IMR-90 (cell line): ENCODE data around the gene IFI35. TPM values are rescaled to one million over a fixed set of nuclear protein-coding genes. Genes with fewer than 3 reads are reported as not detected.

Experiments
- ATAC-seq: fragments of 200-7000 bp; cut with Tn5 transposase; 2 replicates; pipeline ENCODE4 v1.9.1; 2020; ENCODE audit warnings: low read depth, mild to moderate bottlenecking, moderate library complexity
- BruUV-seq: library from RNA; stranded (reverse); fragments of 400-500 nt; replicated peaks from 2 replicates; lab custom pipeline; 2021; lab: Mats Ljungman, UMichigan
- CTCF ChIA-PET: fragments of 300-600 bp; formaldehyde crosslinking; extraction: SDS; loops from one replicate; lab custom pipeline; 2021; ENCODE audit warnings: antibody characterized with exemption; lab: Yijun Ruan, JAX
- POLR2A ChIA-PET: fragments of 300-600 bp; sonication (Branson Sonifier 250); formaldehyde crosslinking; loops from one replicate; lab custom pipeline; 2022; ENCODE audit warnings: antibody characterized with exemption; ENCODE audit not compliant: unreplicated experiment; lab: Charles Lee
- DNase-seq: peaks from one replicate; pipeline ENCODE4 v3.0.0; 2013
- H2AFZ ChIP-seq: replicated peaks from 2 replicates; pipeline ENCODE3; 2013; ENCODE audit warnings: low read length, mild to moderate bottlenecking; ENCODE audit not compliant: poor library complexity
- H2AK5ac ChIP-seq: 2 replicates; pipeline ENCODE4 v1.6.1; 2013; ENCODE audit warnings: low read depth, low read length, inconsistent platforms
- H2AK9ac ChIP-seq: replicated peaks from 2 replicates; pipeline ENCODE3; 2013; ENCODE audit warnings: mild to moderate bottlenecking, low read depth, low read length, moderate library complexity; ENCODE audit not compliant: poor library complexity
- H2BK120ac ChIP-seq: 2 replicates; pipeline ENCODE4 v1.6.1; 2013; ENCODE audit warnings: low read depth, low read length, inconsistent platforms
- H2BK15ac ChIP-seq: 3 replicates; pipeline ENCODE4 v1.6.1; 2013; ENCODE audit warnings: low read depth, low read length, inconsistent platforms
- H2BK20ac ChIP-seq: 2 replicates; pipeline ENCODE4 v1.6.1; 2013; ENCODE audit warnings: low read depth, mild to moderate bottlenecking, inconsistent platforms, low read length, moderate library complexity
- H2BK5ac ChIP-seq: 2 replicates; pipeline ENCODE4 v1.6.1; 2013; ENCODE audit warnings: mild to moderate bottlenecking, low read depth, low read length, inconsistent platforms; ENCODE audit not compliant: poor library complexity, severe bottlenecking
- H3K14ac ChIP-seq: replicated peaks from 2 replicates; pipeline ENCODE4 v1.6.1; 2013; ENCODE audit warnings: low read depth, low read length, inconsistent platforms
- H3K18ac ChIP-seq: 2 replicates; pipeline ENCODE4 v1.6.1; 2013; ENCODE audit warnings: low read depth, low read length, control low read depth
- H3K23ac ChIP-seq: 2 replicates; pipeline ENCODE4 v1.6.1; 2013; ENCODE audit warnings: low read depth, low read length, inconsistent platforms
- H3K27ac ChIP-seq: 2 replicates; pipeline ENCODE4 v1.5.1; 2013; ENCODE audit warnings: mild to moderate bottlenecking, control low read depth, low read length; ENCODE audit not compliant: insufficient read depth
- H3K27me3 ChIP-seq: 2 replicates; pipeline ENCODE4 v1.6.1; 2013; ENCODE audit warnings: low read length; ENCODE audit not compliant: control insufficient read depth, insufficient read depth
- H3K36me3 ChIP-seq: 2 replicates; pipeline ENCODE4 v1.6.1; 2013; ENCODE audit warnings: low read length, mixed read lengths; ENCODE audit not compliant: control insufficient read depth, insufficient read depth
- H3K4ac ChIP-seq: 2 replicates; pipeline ENCODE4 v1.6.1; 2013; ENCODE audit warnings: low read depth, low read length, inconsistent platforms
- H3K4me1 ChIP-seq: 2 replicates; pipeline ENCODE4 v1.6.1; 2013; ENCODE audit warnings: low read length, mixed read lengths; ENCODE audit not compliant: control insufficient read depth, insufficient read depth
- H3K4me2 ChIP-seq: 2 replicates; pipeline ENCODE4 v1.6.1; 2013; ENCODE audit warnings: low read depth, mild to moderate bottlenecking, control low read depth, low read length, moderate library complexity
- H3K4me3 ChIP-seq: 2 replicates; pipeline ENCODE4 v1.5.1; 2013; ENCODE audit warnings: low read depth, mild to moderate bottlenecking, control low read depth, low read length, moderate library complexity; ENCODE audit not compliant: insufficient read depth
- H3K56ac ChIP-seq: 2 replicates; pipeline ENCODE4 v1.6.1; 2013; ENCODE audit warnings: low read length, inconsistent platforms; ENCODE audit not compliant: insufficient read depth; ENCODE audit errors: extremely low read depth
- H3K79me1 ChIP-seq, 2 experiments: 2 replicates each; pipeline ENCODE4 v1.6.1; 2013; ENCODE audit warnings: low read length in 2 of 2, inconsistent platforms in 1 of 2, low read depth in 1 of 2
- H3K9ac ChIP-seq: 2 replicates; pipeline ENCODE4 v1.6.1; 2013; ENCODE audit warnings: low read depth, low read length, control low read depth
- H3K9me1 ChIP-seq: 2 replicates; pipeline ENCODE4 v1.6.1; 2013; ENCODE audit warnings: low read length, inconsistent platforms; ENCODE audit not compliant: insufficient read depth
- H3K9me3 ChIP-seq: 2 replicates; pipeline ENCODE4 v1.6.1; 2013; ENCODE audit warnings: low read length; ENCODE audit not compliant: control insufficient read depth, insufficient read depth
- H4K20me1 ChIP-seq: 2 replicates; pipeline ENCODE4 v1.6.1; 2013; ENCODE audit warnings: low read length, inconsistent platforms; ENCODE audit not compliant: insufficient read depth
- H4K5ac ChIP-seq: 2 replicates; pipeline ENCODE4 v1.6.1; 2013; ENCODE audit warnings: mild to moderate bottlenecking, low read depth, low read length, control low read depth
- H4K8ac ChIP-seq, 2 experiments: 2 replicates each; pipeline ENCODE4 v1.6.1; 2013; ENCODE audit warnings: low read depth in 2 of 2, low read length in 2 of 2, control low read depth in 1 of 2, inconsistent platforms in 1 of 2
- H4K91ac ChIP-seq: 2 replicates; pipeline ENCODE4 v1.6.1; 2013; ENCODE audit warnings: low read depth, low read length, inconsistent platforms; ENCODE audit not compliant: insufficient read depth
- BHLHE40 ChIP-seq: fragments of 150-350 bp; IDR thresholded peaks from 2 replicates; pipeline ENCODE4 v1.6.1; 2016; ENCODE audit warnings: mild to moderate bottlenecking, low read depth, low read length
- CEBPB ChIP-seq: IDR thresholded peaks from 2 replicates; pipeline ENCODE4 v1.6.1; 2012; ENCODE audit warnings: low read depth, low read length, improper control_type of control experiment
- CHD1 ChIP-seq: IDR thresholded peaks from 2 replicates; pipeline ENCODE4 v1.6.1; 2012; ENCODE audit warnings: low read depth, low read length, improper control_type of control experiment
- FOS ChIP-seq: fragments of 150-350 bp; IDR thresholded peaks from 2 replicates; pipeline ENCODE4 v1.6.1; 2016; ENCODE audit warnings: low read depth, low read length
- MAFK ChIP-seq: IDR thresholded peaks from 2 replicates; pipeline ENCODE4 v1.6.1; 2012; ENCODE audit warnings: low read depth, low read length, improper control_type of control experiment
- MAZ ChIP-seq: IDR thresholded peaks from 2 replicates; pipeline ENCODE4 v1.6.1; 2012; ENCODE audit warnings: low read depth, mild to moderate bottlenecking, low read length, improper control_type of control experiment, moderate library complexity, borderline replicate concordance
- MXI1 ChIP-seq: IDR thresholded peaks from 2 replicates; pipeline ENCODE4 v1.6.1; 2012; ENCODE audit warnings: low read depth, mild to moderate bottlenecking, low read length, moderate library complexity, borderline replicate concordance
- NFE2L2 ChIP-seq: fragments of 150-350 bp; IDR thresholded peaks from 2 replicates; pipeline ENCODE4 v1.6.1; 2016; ENCODE audit warnings: low read depth, mild to moderate bottlenecking, low read length
- POLR2A ChIP-seq: IDR thresholded peaks from 2 replicates; pipeline ENCODE4 v1.6.1; 2012; ENCODE audit warnings: mild to moderate bottlenecking, low read depth, low read length
- RAD21 ChIP-seq: IDR thresholded peaks from 2 replicates; pipeline ENCODE4 v1.6.1; 2012; ENCODE audit warnings: low read length, improper control_type of control experiment
- RCOR1 ChIP-seq: IDR thresholded peaks from 2 replicates; pipeline ENCODE4 v1.6.1; 2012; ENCODE audit warnings: mild to moderate bottlenecking, low read length, improper control_type of control experiment; ENCODE audit not compliant: insufficient replicate concordance
- RFX5 ChIP-seq: IDR thresholded peaks from 2 replicates; pipeline ENCODE4 v1.8.0; 2012; ENCODE audit warnings: low read depth, mild to moderate bottlenecking, low read length, moderate library complexity
- SMC3 ChIP-seq: fragments of 150-350 bp; IDR thresholded peaks from 2 replicates; pipeline ENCODE4 v1.6.1; 2016; ENCODE audit warnings: low read depth, mild to moderate bottlenecking, antibody characterized with exemption, low read length, moderate library complexity
- WGBS, 2 experiments: methylation state at CpG; one replicate each; pipeline versions ENCODE4 v1.1.5 to v1.1.7; 2013; ENCODE audit warnings: missing lambda C conversion rate in 2 of 2; ENCODE audit not compliant: insufficient read length in 1 of 2; ENCODE audit errors: extremely low coverage in 2 of 2; 5-methylcytosine and 5-hydroxymethylcytosine counted together
- dilution Hi-C: fragments of 300-500 bp; cut with HindIII; formaldehyde crosslinking; loops from one replicate; pipeline ENCODE4 v1.14.3; 2018; ENCODE audit warnings: low sequenced_read_pairs; ENCODE audit not compliant: unreplicated experiment
- in situ Hi-C: fragments of 300-500 bp; cut with MboI; formaldehyde crosslinking; loops from 3 replicates; pipeline ENCODE4 v1.14.3; 2019; ENCODE audit warnings: low sequenced_read_pairs, inconsistent platforms, mixed read lengths
- intact Hi-C: fragments of 100-400 bp; cut with micrococcal nuclease; formaldehyde crosslinking; loops from 2 replicates; pipeline ENCODE4 v1.10.0; 2022
- polyA plus RNA-seq, 3 experiments: library from polyadenylated mRNA; depleted of rRNA; stranded (reverse); fragments of >200 nt; gene quantifications; 2 replicates each; pipeline ENCODE4 v1.2.3, GENCODE V29; 2012; ENCODE audit warnings: low replicate concordance in 1 of 3
- total RNA-seq: library from RNA; depleted of rRNA; stranded (reverse); fragments of >200 nt; gene quantifications from 2 replicates; pipeline ENCODE4 v1.2.3, GENCODE V29; 2012
- TF ChIP-seq, protein P1 (sequence below): fragments of 150-350 bp; IDR thresholded peaks from 2 replicates; pipeline ENCODE4 v1.6.1; 2016; ENCODE audit warnings: low read depth, mild to moderate bottlenecking, low read length, moderate library complexity, borderline replicate concordance
- TF ChIP-seq, protein P2 (sequence below): fragments of 150-350 bp; IDR thresholded peaks from 2 replicates; pipeline ENCODE4 v1.6.1; 2017; ENCODE audit warnings: mild to moderate bottlenecking, antibody characterized with exemption, low read length, low read depth

IFI35 gene
- total and polyA plus RNA-seq, 2 of the 4 experiments (the other 2 are of a cell fraction): 15.8 to 17.0 TPM

DNA sequence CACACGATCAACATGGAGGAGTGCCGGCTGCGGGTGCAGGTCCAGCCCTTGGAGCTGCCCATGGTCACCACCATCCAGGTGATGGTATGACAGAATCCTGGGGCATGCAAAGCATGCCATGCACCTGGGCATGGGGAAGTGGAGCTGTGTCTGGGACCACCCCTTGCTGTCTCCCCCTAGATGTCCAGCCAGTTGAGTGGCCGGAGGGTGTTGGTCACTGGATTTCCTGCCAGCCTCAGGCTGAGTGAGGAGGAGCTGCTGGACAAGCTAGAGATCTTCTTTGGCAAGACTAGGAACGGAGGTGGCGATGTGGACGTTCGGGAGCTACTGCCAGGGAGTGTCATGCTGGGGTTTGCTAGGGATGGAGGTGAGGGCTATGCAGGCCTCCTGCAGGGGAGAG is 6.7 kb downstream of the IFI35 start (continued):
- TF ChIP-seq MAZ (no peak), SMC3 (no peak), FOS (no peak)

DNA sequence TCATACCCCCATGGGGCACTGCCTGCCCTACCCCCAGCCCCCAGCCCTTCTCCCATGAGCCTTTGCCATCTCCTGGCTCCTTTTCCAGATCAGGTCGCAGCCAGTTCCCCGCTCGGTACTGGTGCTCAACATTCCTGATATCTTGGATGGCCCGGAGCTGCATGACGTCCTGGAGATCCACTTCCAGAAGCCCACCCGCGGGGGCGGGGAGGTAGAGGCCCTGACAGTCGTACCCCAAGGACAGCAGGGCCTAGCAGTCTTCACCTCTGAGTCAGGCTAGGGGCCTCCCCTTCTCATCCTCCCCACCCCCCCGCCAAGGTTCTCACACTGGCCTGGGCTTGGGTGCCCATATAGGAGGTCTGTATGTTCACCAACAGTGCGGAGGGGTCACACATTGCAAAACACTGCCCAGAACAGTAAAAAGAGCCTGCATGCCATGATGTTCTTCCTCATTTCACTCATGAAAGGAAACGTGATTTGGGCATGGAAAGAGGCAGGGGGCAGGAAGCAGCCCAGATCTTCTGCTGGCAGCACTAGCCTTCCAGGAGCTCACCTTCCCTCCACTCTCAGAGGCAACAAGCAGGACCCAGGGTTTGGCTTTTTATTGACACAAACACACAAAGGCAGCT is 7.5 kb downstream of the IFI35 start:
- Histone ChIP-seq H3K27ac (no peak overlapping the region), H3K4me2 (no peak overlapping the region), H3K9me1 (peaks cover 19% of the 10 kb centered on the region), H3K4ac (no peak overlapping the region), H4K91ac (no peak overlapping the region), H2BK120ac (no peak overlapping the region), H2AK9ac (peak overlapping the region; percentile 19), H2AFZ (no peak overlapping the region), H3K18ac (no peak overlapping the region), H3K4me1 (no peaks in the 10 kb centered on the region), H4K20me1 (peaks cover 25% of the 10 kb centered on the region; the same call in 1 of the 2 replicates), H3K36me3 (peaks cover 52% of the 10 kb centered on the region), H3K14ac (no peak overlapping the region), H2BK20ac (no peak overlapping the region), H4K5ac (no peak overlapping the region), H2BK5ac (no peak overlapping the region), H2BK15ac (no peak overlapping the region), H3K4me3 (no peak overlapping the region), H3K27me3 (no peaks in the 10 kb centered on the region), H3K79me1 (peaks cover 6 to 38% of the 10 kb centered on the region in 2 experiments; a peak in 2 of 4 replicates), H2AK5ac (no peak overlapping the region), H3K9ac (no peak overlapping the region), H3K9me3 (no peaks in the 10 kb centered on the region), H3K56ac (no peak overlapping the region), H4K8ac (no peak overlapping the region), H3K23ac (no peak overlapping the region)
- intact Hi-C loops: no loop called here
- ATAC-seq: no peak
- ChIA-PET POLR2A (no interaction called here), CTCF (no interaction called here)
- BruUV-seq: no TSS peak
- WGBS, 2 experiments: 75% methylated on average over 3 of the region's 12 CpGs; no CpG with 5 or more reads in 1 of the 2 experiments
- dilution Hi-C loops: no loop called here
- no peak for TF ChIP-seq BHLHE40
- no peak for TF ChIP-seq MAZ
- no peak for TF ChIP-seq MXI1
- TF ChIP-seq CEBPB: no peak
- TF ChIP-seq, protein P1, sequence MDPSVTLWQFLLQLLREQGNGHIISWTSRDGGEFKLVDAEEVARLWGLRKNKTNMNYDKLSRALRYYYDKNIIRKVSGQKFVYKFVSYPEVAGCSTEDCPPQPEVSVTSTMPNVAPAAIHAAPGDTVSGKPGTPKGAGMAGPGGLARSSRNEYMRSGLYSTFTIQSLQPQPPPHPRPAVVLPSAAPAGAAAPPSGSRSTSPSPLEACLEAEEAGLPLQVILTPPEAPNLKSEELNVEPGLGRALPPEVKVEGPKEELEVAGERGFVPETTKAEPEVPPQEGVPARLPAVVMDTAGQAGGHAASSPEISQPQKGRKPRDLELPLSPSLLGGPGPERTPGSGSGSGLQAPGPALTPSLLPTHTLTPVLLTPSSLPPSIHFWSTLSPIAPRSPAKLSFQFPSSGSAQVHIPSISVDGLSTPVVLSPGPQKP: no peak
- TF ChIP-seq RCOR1: no peak
- TF ChIP-seq MAFK: no peak
- TF ChIP-seq RFX5: no peak
- no peak for TF ChIP-seq RAD21
- TF ChIP-seq FOS: no peak
- TF ChIP-seq POLR2A: no peak
- TF ChIP-seq, protein P2, sequence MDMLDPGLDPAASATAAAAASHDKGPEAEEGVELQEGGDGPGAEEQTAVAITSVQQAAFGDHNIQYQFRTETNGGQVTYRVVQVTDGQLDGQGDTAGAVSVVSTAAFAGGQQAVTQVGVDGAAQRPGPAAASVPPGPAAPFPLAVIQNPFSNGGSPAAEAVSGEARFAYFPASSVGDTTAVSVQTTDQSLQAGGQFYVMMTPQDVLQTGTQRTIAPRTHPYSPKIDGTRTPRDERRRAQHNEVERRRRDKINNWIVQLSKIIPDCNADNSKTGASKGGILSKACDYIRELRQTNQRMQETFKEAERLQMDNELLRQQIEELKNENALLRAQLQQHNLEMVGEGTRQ: no peak
- TF ChIP-seq CHD1: no peak
- no peak for TF ChIP-seq NFE2L2
- no peak for TF ChIP-seq SMC3
- DNase-seq: no peak
- in situ Hi-C loops: no loop called here
